H1 (cell line): Measurements from ENCODE around the gene ERGIC3. TPM values are rescaled to one million over a fixed set of nuclear protein-coding genes. Genes with fewer than 3 reads are reported as not detected.

Experiments used
- EZH2 ChIP-seq: fragments of 200-600 bp; sonication (generic); IDR thresholded peaks from 2 replicates; pipeline ENCODE4 v1.7.1; 2012; ENCODE audit warnings: low read depth, mild to moderate bottlenecking, moderate library complexity, low read length, inconsistent platforms; ENCODE audit not compliant: severe bottlenecking
- polyA plus RNA-seq, 7 experiments: library from polyadenylated mRNA; depleted of rRNA in 3 of 7; stranded (reverse) in 5 of 7; unstranded in 2 of 7; fragments of >200 nt in 5 of 7; fragments of 200-250 nt in 2 of 7; gene quantifications; 1 replicate in 5 of 7; 2 replicates in 1 of 7; 4 replicates in 1 of 7; pipeline versions ENCODE4 v1.2.1 to v1.2.3, GENCODE V29; 2011 to 2013; ENCODE audit warnings: missing spikeins in 2 of 7, mixed read lengths in 2 of 7
- total RNA-seq: library from RNA; stranded (reverse); fragmentation: NEBNext Ultra II Directional; extraction: Animal tissue kit (Norgen Biotek cat#: 25700); gene quantifications from 2 replicates; pipeline ENCODE4 v1.2.1, GENCODE V29; 2021
- TF ChIP-seq, protein P1 (sequence below): fragments of 300-600 bp; sonication (generic); IDR thresholded peaks from 2 replicates; pipeline ENCODE4 v1.7.1; 2012; ENCODE audit warnings: low read length, moderate library complexity, mild to moderate bottlenecking, inconsistent platforms; ENCODE audit not compliant: insufficient replicate concordance

The ERGIC3 gene
- total and polyA plus RNA-seq, 2 of the 8 experiments (the other 6 are each of a cell fraction or from before 2014, with no cell fraction given) = 178 to 341 TPM

- TF ChIP-seq, protein P1, sequence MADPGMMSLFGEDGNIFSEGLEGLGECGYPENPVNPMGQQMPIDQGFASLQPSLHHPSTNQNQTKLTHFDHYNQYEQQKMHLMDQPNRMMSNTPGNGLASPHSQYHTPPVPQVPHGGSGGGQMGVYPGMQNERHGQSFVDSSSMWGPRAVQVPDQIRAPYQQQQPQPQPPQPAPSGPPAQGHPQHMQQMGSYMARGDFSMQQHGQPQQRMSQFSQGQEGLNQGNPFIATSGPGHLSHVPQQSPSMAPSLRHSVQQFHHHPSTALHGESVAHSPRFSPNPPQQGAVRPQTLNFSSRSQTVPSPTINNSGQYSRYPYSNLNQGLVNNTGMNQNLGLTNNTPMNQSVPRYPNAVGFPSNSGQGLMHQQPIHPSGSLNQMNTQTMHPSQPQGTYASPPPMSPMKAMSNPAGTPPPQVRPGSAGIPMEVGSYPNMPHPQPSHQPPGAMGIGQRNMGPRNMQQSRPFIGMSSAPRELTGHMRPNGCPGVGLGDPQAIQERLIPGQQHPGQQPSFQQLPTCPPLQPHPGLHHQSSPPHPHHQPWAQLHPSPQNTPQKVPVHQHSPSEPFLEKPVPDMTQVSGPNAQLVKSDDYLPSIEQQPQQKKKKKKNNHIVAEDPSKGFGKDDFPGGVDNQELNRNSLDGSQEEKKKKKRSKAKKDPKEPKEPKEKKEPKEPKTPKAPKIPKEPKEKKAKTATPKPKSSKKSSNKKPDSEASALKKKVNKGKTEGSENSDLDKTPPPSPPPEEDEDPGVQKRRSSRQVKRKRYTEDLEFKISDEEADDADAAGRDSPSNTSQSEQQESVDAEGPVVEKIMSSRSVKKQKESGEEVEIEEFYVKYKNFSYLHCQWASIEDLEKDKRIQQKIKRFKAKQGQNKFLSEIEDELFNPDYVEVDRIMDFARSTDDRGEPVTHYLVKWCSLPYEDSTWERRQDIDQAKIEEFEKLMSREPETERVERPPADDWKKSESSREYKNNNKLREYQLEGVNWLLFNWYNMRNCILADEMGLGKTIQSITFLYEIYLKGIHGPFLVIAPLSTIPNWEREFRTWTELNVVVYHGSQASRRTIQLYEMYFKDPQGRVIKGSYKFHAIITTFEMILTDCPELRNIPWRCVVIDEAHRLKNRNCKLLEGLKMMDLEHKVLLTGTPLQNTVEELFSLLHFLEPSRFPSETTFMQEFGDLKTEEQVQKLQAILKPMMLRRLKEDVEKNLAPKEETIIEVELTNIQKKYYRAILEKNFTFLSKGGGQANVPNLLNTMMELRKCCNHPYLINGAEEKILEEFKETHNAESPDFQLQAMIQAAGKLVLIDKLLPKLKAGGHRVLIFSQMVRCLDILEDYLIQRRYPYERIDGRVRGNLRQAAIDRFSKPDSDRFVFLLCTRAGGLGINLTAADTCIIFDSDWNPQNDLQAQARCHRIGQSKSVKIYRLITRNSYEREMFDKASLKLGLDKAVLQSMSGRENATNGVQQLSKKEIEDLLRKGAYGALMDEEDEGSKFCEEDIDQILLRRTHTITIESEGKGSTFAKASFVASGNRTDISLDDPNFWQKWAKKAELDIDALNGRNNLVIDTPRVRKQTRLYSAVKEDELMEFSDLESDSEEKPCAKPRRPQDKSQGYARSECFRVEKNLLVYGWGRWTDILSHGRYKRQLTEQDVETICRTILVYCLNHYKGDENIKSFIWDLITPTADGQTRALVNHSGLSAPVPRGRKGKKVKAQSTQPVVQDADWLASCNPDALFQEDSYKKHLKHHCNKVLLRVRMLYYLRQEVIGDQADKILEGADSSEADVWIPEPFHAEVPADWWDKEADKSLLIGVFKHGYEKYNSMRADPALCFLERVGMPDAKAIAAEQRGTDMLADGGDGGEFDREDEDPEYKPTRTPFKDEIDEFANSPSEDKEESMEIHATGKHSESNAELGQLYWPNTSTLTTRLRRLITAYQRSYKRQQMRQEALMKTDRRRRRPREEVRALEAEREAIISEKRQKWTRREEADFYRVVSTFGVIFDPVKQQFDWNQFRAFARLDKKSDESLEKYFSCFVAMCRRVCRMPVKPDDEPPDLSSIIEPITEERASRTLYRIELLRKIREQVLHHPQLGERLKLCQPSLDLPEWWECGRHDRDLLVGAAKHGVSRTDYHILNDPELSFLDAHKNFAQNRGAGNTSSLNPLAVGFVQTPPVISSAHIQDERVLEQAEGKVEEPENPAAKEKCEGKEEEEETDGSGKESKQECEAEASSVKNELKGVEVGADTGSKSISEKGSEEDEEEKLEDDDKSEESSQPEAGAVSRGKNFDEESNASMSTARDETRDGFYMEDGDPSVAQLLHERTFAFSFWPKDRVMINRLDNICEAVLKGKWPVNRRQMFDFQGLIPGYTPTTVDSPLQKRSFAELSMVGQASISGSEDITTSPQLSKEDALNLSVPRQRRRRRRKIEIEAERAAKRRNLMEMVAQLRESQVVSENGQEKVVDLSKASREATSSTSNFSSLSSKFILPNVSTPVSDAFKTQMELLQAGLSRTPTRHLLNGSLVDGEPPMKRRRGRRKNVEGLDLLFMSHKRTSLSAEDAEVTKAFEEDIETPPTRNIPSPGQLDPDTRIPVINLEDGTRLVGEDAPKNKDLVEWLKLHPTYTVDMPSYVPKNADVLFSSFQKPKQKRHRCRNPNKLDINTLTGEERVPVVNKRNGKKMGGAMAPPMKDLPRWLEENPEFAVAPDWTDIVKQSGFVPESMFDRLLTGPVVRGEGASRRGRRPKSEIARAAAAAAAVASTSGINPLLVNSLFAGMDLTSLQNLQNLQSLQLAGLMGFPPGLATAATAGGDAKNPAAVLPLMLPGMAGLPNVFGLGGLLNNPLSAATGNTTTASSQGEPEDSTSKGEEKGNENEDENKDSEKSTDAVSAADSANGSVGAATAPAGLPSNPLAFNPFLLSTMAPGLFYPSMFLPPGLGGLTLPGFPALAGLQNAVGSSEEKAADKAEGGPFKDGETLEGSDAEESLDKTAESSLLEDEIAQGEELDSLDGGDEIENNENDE = no peak
- TF ChIP-seq EZH2 = no peak
Measured at GRCh38 chr20:35575958-35576357, 34.1 kb downstream of the ERGIC3 start (continued).
